OCI-LY1 (cell line): Measurements from ENCODE around the gene ITGB7.

ENCODE experiments used
- H2AFZ ChIP-seq: fragments of 200-600 bp; sonication (generic), shearing (Covaris generic); 2 replicates; pipeline ENCODE4 v1.6.0; 2014; ENCODE audit warnings: antibody characterized with exemption, mild to moderate bottlenecking, low read length
- H3F3A ChIP-seq: fragments of 200-600 bp; sonication (generic), shearing (Covaris generic); 2 replicates; pipeline ENCODE4 v1.6.0; 2014; ENCODE audit warnings: mild to moderate bottlenecking, antibody characterized with exemption, low read length, moderate library complexity; ENCODE audit not compliant: insufficient read depth
- H3K27ac ChIP-seq: fragments of 200-600 bp; sonication (generic); 2 replicates; pipeline ENCODE4 v1.5.1; 2014; ENCODE audit warnings: low read length, mixed run types, mild to moderate bottlenecking, low read depth; ENCODE audit not compliant: poor library complexity, severe bottlenecking
- H3K27me3 ChIP-seq: fragments of 200-600 bp; sonication (generic); 2 replicates; pipeline ENCODE4 v1.6.0; 2014; ENCODE audit warnings: antibody characterized with exemption, mild to moderate bottlenecking, low read length, moderate library complexity; ENCODE audit not compliant: insufficient read depth
- H3K36me3 ChIP-seq: fragments of 200-600 bp; sonication (generic); 2 replicates; pipeline ENCODE4 v1.6.1; 2014; ENCODE audit warnings: mild to moderate bottlenecking, antibody characterized with exemption, low read length, moderate library complexity, mixed read lengths; ENCODE audit not compliant: insufficient read depth
- H3K4me1 ChIP-seq: fragments of 200-600 bp; sonication (generic); 2 replicates; pipeline ENCODE4 v1.5.1; 2014; ENCODE audit warnings: mild to moderate bottlenecking, low read length, moderate library complexity; ENCODE audit not compliant: insufficient read depth, severe bottlenecking
- H3K4me2 ChIP-seq: fragments of 200-600 bp; sonication (generic), shearing (Covaris generic); 2 replicates; pipeline ENCODE4 v1.6.1; 2014; ENCODE audit warnings: low read length
- H3K4me3 ChIP-seq: fragments of 200-600 bp; sonication (generic); 2 replicates; pipeline ENCODE4 v1.5.1; 2014; ENCODE audit warnings: low read length, low read depth, mild to moderate bottlenecking, mixed read lengths; ENCODE audit not compliant: poor library complexity, severe bottlenecking
- H3K79me2 ChIP-seq: fragments of 200-600 bp; shearing (Covaris generic); 2 replicates; pipeline ENCODE4 v1.6.1; 2016; ENCODE audit warnings: mixed run types, low read length, mixed read lengths; ENCODE audit not compliant: insufficient read depth
- H3K9ac ChIP-seq: fragments of 200-600 bp; sonication (generic), shearing (Covaris generic); 2 replicates; pipeline ENCODE4 v1.6.1; 2014; ENCODE audit warnings: mild to moderate bottlenecking, low read length, mixed read lengths
- H3K9me2 ChIP-seq: fragments of 200-600 bp; sonication (generic), shearing (Covaris generic); 2 replicates; pipeline ENCODE4 v1.6.1; 2014; ENCODE audit warnings: low read depth, mild to moderate bottlenecking, low read length, mixed read lengths
- H3K9me3 ChIP-seq: fragments of 200-600 bp; shearing (Covaris generic); 2 replicates; pipeline ENCODE4 v1.6.1; 2014; ENCODE audit warnings: low read length, mixed read lengths
- H4K20me1 ChIP-seq: fragments of 200-600 bp; sonication (generic), shearing (Covaris generic); 2 replicates; pipeline ENCODE4 v1.6.0; 2016; ENCODE audit warnings: mild to moderate bottlenecking, low read length; ENCODE audit not compliant: insufficient read depth
- CTCF ChIP-seq: fragments of 200-600 bp; sonication (generic), shearing (Covaris generic); IDR thresholded peaks from 2 replicates; pipeline ENCODE4 v1.5.1; 2017; ENCODE audit warnings: mild to moderate bottlenecking, antibody characterized with exemption, low read length, moderate library complexity, mixed read lengths
- EZH2 ChIP-seq: fragments of 200-600 bp; sonication (generic), shearing (Covaris generic); IDR thresholded peaks from 2 replicates; pipeline ENCODE4 v1.8.0; 2017; ENCODE audit warnings: borderline replicate concordance, mixed run types, mild to moderate bottlenecking, antibody characterized with exemption, low read length, moderate library complexity, mixed read lengths

The ITGB7 gene

DNA sequence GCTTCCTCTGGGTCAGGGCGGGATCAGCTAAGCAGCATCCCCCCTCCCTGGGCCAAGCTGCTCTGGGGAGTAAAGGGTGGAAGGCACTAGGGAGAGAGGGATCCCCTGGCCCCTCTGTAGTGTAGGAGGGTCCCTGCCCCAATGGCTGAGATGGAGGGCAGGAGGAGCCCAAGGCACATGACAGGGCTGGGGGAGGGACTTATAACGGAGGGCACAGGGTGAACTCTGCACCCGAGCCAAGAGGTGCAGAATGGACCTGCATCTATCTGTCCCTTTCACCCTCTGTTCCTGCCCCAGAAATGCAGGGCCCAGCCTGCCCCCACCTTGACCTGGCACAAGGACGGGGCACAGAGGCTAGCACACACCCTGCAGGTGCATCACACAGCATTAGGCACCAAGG, 3.8 kb upstream of the ITGB7 start:
- H3F3A ChIP-seq = no peaks in the 10 kb centered on the region; the same call in 1 of the 2 replicates
- no peaks in the 10 kb centered on the region for H3K79me2 ChIP-seq
- no peaks in the 10 kb centered on the region for H3K36me3 ChIP-seq
- H4K20me1 ChIP-seq = no peaks in the 10 kb centered on the region
- H3K4me3 ChIP-seq = no peak overlapping the region
- H3K4me1 ChIP-seq = peaks cover 30% of the 10 kb centered on the region
- H3K27me3 ChIP-seq = no peaks in the 10 kb centered on the region
- no peak overlapping the region for H3K4me2 ChIP-seq
- no peak overlapping the region for H3K9ac ChIP-seq
- no peak overlapping the region for H2AFZ ChIP-seq
- H3K27ac ChIP-seq = no peak overlapping the region
- TF ChIP-seq CTCF = no peak
- TF ChIP-seq EZH2 = no peak
- no peaks in the 10 kb centered on the region for H3K9me3 ChIP-seq
- no peaks in the 10 kb centered on the region for H3K9me2 ChIP-seq

GRCh38 chr12:53208877-53209463, 1.9 kb upstream of the ITGB7 start:
- H3K4me2 ChIP-seq = peak overlapping the region; percentile 82
- no peaks in the 10 kb centered on the region for H3K79me2 ChIP-seq
- no peaks in the 10 kb centered on the region for H3K9me3 ChIP-seq
- 0 out of 2 replicates have a peak overlapping the region, but pooled peaks have one; percentile 37 for H2AFZ ChIP-seq
- H3K4me3 ChIP-seq = peak overlapping the region; percentile 59
- TF ChIP-seq EZH2 (no peak), CTCF (no peak)
- H3K4me1 ChIP-seq = peaks cover 44% of the 10 kb centered on the region
- no peaks in the 10 kb centered on the region; the same call in 1 of the 2 replicates for H3F3A ChIP-seq
- H3K27me3 ChIP-seq = no peaks in the 10 kb centered on the region
- H3K36me3 ChIP-seq = no peaks in the 10 kb centered on the region
- peak overlapping the region; percentile 71 for H3K27ac ChIP-seq
- H3K9me2 ChIP-seq = no peaks in the 10 kb centered on the region
- peak overlapping the region; percentile 67 for H3K9ac ChIP-seq
- no peaks in the 10 kb centered on the region for H4K20me1 ChIP-seq

DNA sequence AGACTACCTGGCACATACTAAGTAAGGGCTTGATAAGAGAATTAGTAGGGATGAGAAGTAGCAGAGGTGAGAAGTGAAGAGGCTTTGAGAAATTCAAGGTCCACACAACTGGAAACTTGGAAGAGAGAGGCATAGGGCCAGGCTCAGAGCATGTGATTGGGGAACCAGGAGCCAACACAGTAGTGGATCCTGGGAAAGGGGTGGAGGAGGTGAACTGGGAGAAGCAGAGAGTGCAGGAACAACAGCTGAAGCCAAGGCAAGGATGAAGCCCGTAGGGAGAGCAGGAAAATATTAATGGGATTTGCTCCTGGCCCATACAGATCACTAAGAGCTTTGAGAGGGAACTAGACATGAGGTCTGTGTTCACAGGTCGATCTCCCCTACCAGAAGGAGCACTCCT, 1.4 kb upstream of the ITGB7 start:
- Histone ChIP-seq H3K27me3 (no peaks in the 10 kb centered on the region), H3K79me2 (no peaks in the 10 kb centered on the region), H3K36me3 (no peaks in the 10 kb centered on the region), H3K4me3 (no peak overlapping the region), H2AFZ (no peak overlapping the region), H3K9me3 (no peaks in the 10 kb centered on the region), H3F3A (no peaks in the 10 kb centered on the region; the same call in 1 of the 2 replicates), H3K4me1 (peaks cover 44% of the 10 kb centered on the region), H3K9ac (no peak overlapping the region; the same call in 1 of the 2 replicates), H3K9me2 (no peaks in the 10 kb centered on the region), H4K20me1 (no peaks in the 10 kb centered on the region), H3K4me2 (peak overlapping the region; percentile 82), H3K27ac (peak overlapping the region; percentile 71)
- no peak for TF ChIP-seq EZH2
- no peak for TF ChIP-seq CTCF
